Spinal cord (tissue), 10 donors: Measurements from ENCODE around the gene DOCK1. TPM values are rescaled to one million over a fixed set of nuclear protein-coding genes. Genes with fewer than 3 reads are reported as not detected.

Source experiments
- DNase-seq, 6 donors: peaks; one replicate each; pipeline versions ENCODE4 v3.0.0 to v3.0.0-alpha.2; 2013 to 2015; ENCODE audit warnings: low spot score in 6 of 6, low read depth in 4 of 6
- H3K27ac ChIP-seq: one replicate; pipeline ENCODE4 v1.5.1; 2013; ENCODE audit warnings: low read depth, low read length, control low read depth
- H3K27me3 ChIP-seq: one replicate; pipeline ENCODE4 v1.6.1; 2013; ENCODE audit warnings: low read length; ENCODE audit not compliant: control insufficient read depth, insufficient read depth
- H3K36me3 ChIP-seq: one replicate; pipeline ENCODE4 v1.6.1; 2013; ENCODE audit warnings: low read length; ENCODE audit not compliant: control insufficient read depth, insufficient read depth
- H3K4me1 ChIP-seq: one replicate; pipeline ENCODE4 v1.6.1; 2013; ENCODE audit warnings: low read length; ENCODE audit not compliant: control insufficient read depth, insufficient read depth
- H3K4me3 ChIP-seq: one replicate; pipeline ENCODE4 v1.5.1; 2013; ENCODE audit warnings: low read depth, low read length, control low read depth
- H3K9me3 ChIP-seq: one replicate; pipeline ENCODE4 v1.6.1; 2013; ENCODE audit warnings: low read length; ENCODE audit not compliant: control insufficient read depth, insufficient read depth
- WGBS: methylation state at CpG from one replicate; pipeline ENCODE4 v1.1.5; 2013; ENCODE audit warnings: missing lambda C conversion rate; ENCODE audit not compliant: insufficient coverage; 5-methylcytosine and 5-hydroxymethylcytosine counted together
- polyA plus RNA-seq, 2 donors: library from polyadenylated mRNA; unstranded; fragments of 120-200 nt; gene quantifications; one replicate each; pipeline ENCODE4 v1.2.1, GENCODE V29; 2013; ENCODE audit not compliant: insufficient read length in 2 of 2
- total RNA-seq, 2 donors: library from RNA; depleted of rRNA in 1 of 2; stranded (reverse); fragments of 120-200 nt in 1 of 2; fragments of >200 nt in 1 of 2; gene quantifications; one replicate each; pipeline versions ENCODE4 v1.2.3 to v1.2.4, GENCODE V29; 2013 to 2014
- donor health status: healthy.

The DOCK1 gene
- total and polyA plus RNA-seq, 4 donors = 31.3 to 74.1 (median 50.3) TPM

GRCh38 chr10:127034790-127035189 is 129.6 kb downstream of the DOCK1 start:
- Histone ChIP-seq H3K27ac (no peak overlapping the region), H3K9me3 (no peaks in the 10 kb centered on the region), H3K36me3 (peaks cover 16% of the 10 kb centered on the region), H3K4me1 (peaks cover 20% of the 10 kb centered on the region), H3K27me3 (no peaks in the 10 kb centered on the region), H3K4me3 (no peak overlapping the region)
- DNase-seq = peak in 3 of 6 donors; percentile 53 to 94 (median 61)
- WGBS = 66% methylated on average over 3 of the region's 5 CpGs

- Histone ChIP-seq H3K27me3 (no peaks in the 10 kb centered on the region), H3K9me3 (no peaks in the 10 kb centered on the region), H3K4me3 (no peak overlapping the region), H3K36me3 (peaks cover 20% of the 10 kb centered on the region), H3K27ac (no peak overlapping the region), H3K4me1 (peaks cover 20% of the 10 kb centered on the region)
- WGBS = 100% methylated on average over 3 of the region's 4 CpGs
- no peak for DNase-seq
Observed at GRCh38 chr10:127035827-127036226, 130.6 kb downstream of the DOCK1 start.

- no peak overlapping the region for H3K4me3 ChIP-seq
- H3K4me1 ChIP-seq = peaks cover 20% of the 10 kb centered on the region
- no peak for DNase-seq
- no peaks in the 10 kb centered on the region for H3K27me3 ChIP-seq
- H3K9me3 ChIP-seq = no peaks in the 10 kb centered on the region
- no peak overlapping the region for H3K27ac ChIP-seq
- WGBS = no CpG with 5 or more reads among the region's 4 CpGs
- peaks cover 23% of the 10 kb centered on the region for H3K36me3 ChIP-seq
Observed at GRCh38 chr10:127036987-127037386, 131.8 kb downstream of the DOCK1 start.

- no peak overlapping the region for H3K27ac ChIP-seq
- H3K4me1 ChIP-seq = peaks cover 5% of the 10 kb centered on the region
- H3K4me3 ChIP-seq = no peak overlapping the region
- no peaks in the 10 kb centered on the region for H3K27me3 ChIP-seq
- peaks cover 13% of the 10 kb centered on the region for H3K36me3 ChIP-seq
- 96% methylated on average over 8 of the region's 8 CpGs for WGBS
- no peaks in the 10 kb centered on the region for H3K9me3 ChIP-seq
- DNase-seq = no peak
Observed at GRCh38 chr10:127039435-127039834, 134.2 kb downstream of the DOCK1 start.

- H3K27ac ChIP-seq = no peak overlapping the region
- H3K4me1 ChIP-seq = no peaks in the 10 kb centered on the region
- H3K36me3 ChIP-seq = peaks cover 15% of the 10 kb centered on the region
- H3K27me3 ChIP-seq = no peaks in the 10 kb centered on the region
- no peaks in the 10 kb centered on the region for H3K9me3 ChIP-seq
- H3K4me3 ChIP-seq = no peak overlapping the region
- DNase-seq = no peak
- no CpG with 5 or more reads among the region's 4 CpGs for WGBS
Observed at GRCh38 chr10:127040756-127041155, 135.5 kb downstream of the DOCK1 start.

- no CpG with 5 or more reads among the region's 6 CpGs for WGBS
- no peaks in the 10 kb centered on the region for H3K27me3 ChIP-seq
Observed at GRCh38 chr10:127041552-127041951, 136.3 kb downstream of the DOCK1 start.

GRCh38 chr10:127043301-127043700 is 138.1 kb downstream of the DOCK1 start:
- 67% methylated on average over 1 of the region's 9 CpGs for WGBS
- Histone ChIP-seq H3K9me3 (no peaks in the 10 kb centered on the region), H3K4me3 (no peak overlapping the region), H3K36me3 (peaks cover 15% of the 10 kb centered on the region), H3K4me1 (no peaks in the 10 kb centered on the region), H3K27me3 (no peaks in the 10 kb centered on the region), H3K27ac (no peak overlapping the region)
- DNase-seq = peak in 1 of 6 donors; percentile 39

More at GRCh38 chr10:127041552-127041951, 136.3 kb downstream of the DOCK1 start:
- DNase-seq = no peak
- H3K9me3 ChIP-seq = no peaks in the 10 kb centered on the region
- H3K27ac ChIP-seq = no peak overlapping the region
- H3K4me3 ChIP-seq = no peak overlapping the region
- no peaks in the 10 kb centered on the region for H3K4me1 ChIP-seq
- peaks cover 15% of the 10 kb centered on the region for H3K36me3 ChIP-seq

GRCh38 chr10:127044186-127044585 is 139.0 kb downstream of the DOCK1 start:
- 85% methylated on average over 8 of the region's 8 CpGs for WGBS
- no peak for DNase-seq
- Histone ChIP-seq H3K27ac (no peak overlapping the region), H3K27me3 (no peaks in the 10 kb centered on the region), H3K4me1 (no peaks in the 10 kb centered on the region), H3K4me3 (no peak overlapping the region), H3K36me3 (peaks cover 15% of the 10 kb centered on the region), H3K9me3 (no peaks in the 10 kb centered on the region)

- no peaks in the 10 kb centered on the region for H3K4me1 ChIP-seq
- DNase-seq = no peak
- H3K36me3 ChIP-seq = peaks cover 4% of the 10 kb centered on the region
- H3K27ac ChIP-seq = no peak overlapping the region
- no peak overlapping the region for H3K4me3 ChIP-seq
- no peaks in the 10 kb centered on the region for H3K27me3 ChIP-seq
- H3K9me3 ChIP-seq = no peaks in the 10 kb centered on the region
- 100% methylated on average over 3 of the region's 7 CpGs for WGBS
Observed at GRCh38 chr10:127046975-127047877, 142.0 kb downstream of the DOCK1 start.

- WGBS = 100% methylated on average over 2 of the region's 6 CpGs
- DNase-seq = no peak
Observed at GRCh38 chr10:127047878-127048238, 142.6 kb downstream of the DOCK1 start.

More at GRCh38 chr10:127047878-127048238, 142.6 kb downstream of the DOCK1 start:
- no peak overlapping the region for H3K4me3 ChIP-seq
- H3K9me3 ChIP-seq = no peaks in the 10 kb centered on the region
- no peaks in the 10 kb centered on the region for H3K4me1 ChIP-seq
- H3K36me3 ChIP-seq = peaks cover 6% of the 10 kb centered on the region
- no peaks in the 10 kb centered on the region for H3K27me3 ChIP-seq
- no peak overlapping the region for H3K27ac ChIP-seq
